Measurements from ENCODE around the gene RUNX2.

GRCh38 chr6:45365036-45365435, 36.9 kb downstream of the RUNX2 start:
- TF ChIP-seq CTCF (IDR thresholded peaks at IDR 0.05) (no peak), POLR2A (IDR thresholded peaks at IDR 0.05) (no peak)

Data from Peyer's patch (tissue), 4 donors.